Fibroblast of skin of left quadriceps (primary cell): Measurements from ENCODE around the gene FAM240B.
A peak's percentile ranks its signal among the peaks of the same experiment; 100 is the strongest.

Source experiments
- DNase-seq, 2 experiments: peaks; one replicate each; pipeline ENCODE4 v3.0.0-alpha.2; 2013; ENCODE audit warnings: low read depth in 2 of 2

The FAM240B gene

GRCh38 chr9:38720083-38720745 lies at the start of gene FAM240B:
Gene FAM240B, minus strand, starts transcription at chr9:38720133. Its CDS starts 16,134 bp downstream, at chr9:38703999.
- DNase-seq: no peak

- no peak for DNase-seq
These were observed 48.4 kb upstream of the FAM240B start for GRCh38 chr9:38768351-38768761.

GRCh38 chr9:38765101-38765500 lies 45.2 kb upstream of the FAM240B start:
- DNase-seq: no peak

GRCh38 chr9:38761999-38762398 lies 42.1 kb upstream of the FAM240B start:
- no peak for DNase-seq

GRCh38 chr9:38761339-38761738 lies 41.4 kb upstream of the FAM240B start:
- DNase-seq: no peak

GRCh38 chr9:38756702-38757101 lies 36.8 kb upstream of the FAM240B start:
- DNase-seq: no peak

GRCh38 chr9:38747941-38748340 lies 28.0 kb upstream of the FAM240B start:
- no peak for DNase-seq

GRCh38 chr9:38747067-38747466 lies 27.1 kb upstream of the FAM240B start:
- no peak for DNase-seq

GRCh38 chr9:38746303-38746702 lies 26.4 kb upstream of the FAM240B start:
- no peak for DNase-seq

- no peak for DNase-seq
These were observed 24.6 kb upstream of the FAM240B start for GRCh38 chr9:38744484-38744883.

GRCh38 chr9:38737246-38737645 lies 17.3 kb upstream of the FAM240B start:
- DNase-seq: no peak

GRCh38 chr9:38734831-38735230 lies 14.9 kb upstream of the FAM240B start:
- DNase-seq: no peak

GRCh38 chr9:38733503-38733902 lies 13.6 kb upstream of the FAM240B start:
- no peak for DNase-seq

GRCh38 chr9:38732885-38733284 lies 13.0 kb upstream of the FAM240B start:
- DNase-seq: no peak

GRCh38 chr9:38727497-38728001 lies 7.6 kb upstream of the FAM240B start:
- no peak for DNase-seq

GRCh38 chr9:38724754-38725153 lies 4.8 kb upstream of the FAM240B start:
- DNase-seq: no peak

- DNase-seq: no peak
These were observed 1.8 kb downstream of the FAM240B start for GRCh38 chr9:38718148-38718547.

- no peak for DNase-seq
These were observed 4.2 kb downstream of the FAM240B start for GRCh38 chr9:38715684-38716083.

GRCh38 chr9:38713426-38713825 lies 6.5 kb downstream of the FAM240B start:
- DNase-seq: peak; percentile 34 to 43

GRCh38 chr9:38708759-38709158 lies 11.2 kb downstream of the FAM240B start:
- no peak for DNase-seq

- DNase-seq: no peak
These were observed 11.9 kb downstream of the FAM240B start for GRCh38 chr9:38707885-38708637.

GRCh38 chr9:38706493-38706892 lies 13.4 kb downstream of the FAM240B start:
- no peak for DNase-seq

- DNase-seq: no peak
These were observed 14.0 kb downstream of the FAM240B start for GRCh38 chr9:38705917-38706316.
